Activated T-cell treated with anti-CD3 and anti-CD28 coated beads, Interleukin-2, amount 50 U/mL, for 24 hours (primary cell): Measurements from ENCODE around the gene FRMD1.

Experiments used
- DNase-seq: peaks from one replicate; pipeline ENCODE4 v3.0.0-alpha.2; 2020
- H3K27ac Mint-ChIP-seq: 2 replicates; pipeline ENCODE4 v1.8.0; 2020; ENCODE audit warnings: mild to moderate bottlenecking, mixed read lengths
- H3K27me3 Mint-ChIP-seq: 2 replicates; pipeline ENCODE4 v1.8.0; 2020; ENCODE audit warnings: mixed read lengths
- H3K36me3 Mint-ChIP-seq: 2 replicates; pipeline ENCODE4 v1.8.0; 2020; ENCODE audit warnings: low read depth, mixed read lengths
- H3K4me1 Mint-ChIP-seq: 2 replicates; pipeline ENCODE4 v1.8.0; 2020; ENCODE audit warnings: low read depth, mixed read lengths
- H3K4me3 Mint-ChIP-seq: 2 replicates; pipeline ENCODE4 v1.8.0; 2020; ENCODE audit warnings: mild to moderate bottlenecking, moderate library complexity, mixed read lengths
- H3K9me3 Mint-ChIP-seq: 2 replicates; pipeline ENCODE4 v1.8.0; 2020; ENCODE audit warnings: mixed read lengths

Gene FRMD1

DNA sequence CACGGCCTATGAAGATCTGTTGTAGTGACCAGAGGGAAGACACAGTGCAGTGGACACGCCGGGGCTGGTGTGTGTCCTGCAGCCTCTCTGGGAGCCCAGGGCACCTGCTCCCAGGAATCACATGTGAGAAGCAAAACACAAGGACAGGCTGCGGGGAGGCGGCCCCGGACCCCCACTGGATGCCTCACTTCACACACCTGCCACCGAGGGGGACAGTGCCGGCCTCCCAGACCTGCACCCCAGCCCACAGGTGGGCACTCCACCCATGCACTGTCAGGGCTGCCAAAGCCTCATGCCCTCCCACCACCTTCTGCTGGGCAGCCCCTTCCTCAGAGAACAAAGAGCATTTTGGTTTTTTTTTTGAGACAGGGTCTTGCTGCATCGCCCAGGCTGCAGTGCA, 27.4 kb downstream of the FRMD1 start:
- Mint-ChIP-seq H3K27me3 (no peaks in the 10 kb centered on the region), H3K27ac (no peak overlapping the region)
- no peak for DNase-seq

DNA sequence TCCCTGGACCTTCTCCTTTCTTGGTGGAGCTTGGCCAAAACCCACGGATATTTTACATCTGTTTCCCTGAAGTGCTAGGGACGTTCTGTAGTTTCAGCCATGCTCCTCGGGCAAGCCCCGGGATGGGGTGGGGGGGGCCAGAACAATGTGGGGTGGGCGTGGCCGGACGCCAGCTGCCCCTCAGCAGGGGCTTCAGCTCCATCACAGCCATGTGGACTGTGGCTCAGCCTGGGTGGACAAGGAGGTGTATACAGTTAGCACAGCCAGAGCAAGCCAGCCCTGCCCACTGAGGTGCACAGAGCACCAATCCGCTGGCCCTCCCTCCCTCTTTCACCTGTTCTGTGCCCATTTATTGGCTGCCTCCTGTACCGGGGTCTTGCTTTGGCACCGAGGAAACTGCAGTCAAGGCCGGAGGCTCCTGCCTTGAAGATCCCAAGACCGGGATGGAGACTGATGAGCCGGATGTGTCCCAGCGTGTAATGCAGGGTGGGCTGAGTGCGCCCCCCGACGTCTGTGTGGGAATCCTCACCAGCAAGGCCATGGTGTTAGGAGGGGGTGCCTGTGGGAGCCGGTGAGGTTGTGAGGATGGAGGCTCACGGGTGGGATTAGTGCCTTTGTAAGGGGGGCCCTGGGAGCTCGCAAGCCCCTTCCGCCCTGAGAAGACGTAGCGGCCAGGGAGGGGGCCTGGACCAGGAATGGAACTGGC, 28.0 kb downstream of the FRMD1 start:
- H3K4me3 Mint-ChIP-seq: no peak overlapping the region
- no peak overlapping the region for H3K27ac Mint-ChIP-seq
- DNase-seq: no peak
- H3K9me3 Mint-ChIP-seq: no peaks in the 10 kb centered on the region
- H3K27me3 Mint-ChIP-seq: no peaks in the 10 kb centered on the region
- no peaks in the 10 kb centered on the region for H3K4me1 Mint-ChIP-seq
- H3K36me3 Mint-ChIP-seq: no peaks in the 10 kb centered on the region

More for the DNA sequence above, 27.4 kb downstream of the FRMD1 start:
- Mint-ChIP-seq H3K4me3 (no peak overlapping the region), H3K4me1 (no peaks in the 10 kb centered on the region), H3K9me3 (no peaks in the 10 kb centered on the region), H3K36me3 (no peaks in the 10 kb centered on the region)

DNA sequence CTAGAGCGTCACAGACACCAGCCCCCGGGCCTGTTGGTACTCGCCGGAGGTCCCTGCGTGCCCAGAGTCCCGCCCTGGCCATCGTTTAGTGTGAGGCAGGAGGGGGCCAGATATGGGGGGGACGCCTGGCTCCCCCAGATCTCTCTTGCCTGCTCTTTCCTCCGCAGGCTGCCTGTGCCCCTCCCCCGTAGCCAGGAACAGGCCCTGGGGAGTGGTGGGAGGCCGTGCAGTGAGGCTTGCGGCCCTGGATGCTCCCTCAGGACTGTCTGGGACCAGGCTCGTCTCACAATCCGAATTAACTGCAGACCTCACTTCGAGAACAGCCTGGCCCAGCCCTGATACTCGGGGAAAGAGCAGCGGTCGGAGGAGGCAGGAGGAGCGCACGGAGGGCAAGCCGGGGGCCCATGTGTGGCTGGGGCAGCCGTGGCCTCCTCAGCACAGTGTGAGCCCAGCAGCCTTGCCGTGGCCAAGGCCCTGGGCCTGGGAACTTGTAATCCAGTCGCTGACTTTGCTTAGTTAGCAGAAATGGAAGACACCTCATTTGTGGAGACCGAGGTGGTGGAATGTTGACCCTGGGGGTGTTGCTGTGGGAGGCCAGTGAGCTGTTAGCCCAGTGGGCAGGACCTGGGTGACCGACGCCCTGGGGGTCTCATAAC, 28.7 kb downstream of the FRMD1 start:
- DNase-seq: no peak
- Mint-ChIP-seq H3K9me3 (no peaks in the 10 kb centered on the region), H3K4me1 (no peaks in the 10 kb centered on the region), H3K27me3 (no peaks in the 10 kb centered on the region), H3K27ac (no peak overlapping the region), H3K4me3 (no peak overlapping the region), H3K36me3 (no peaks in the 10 kb centered on the region)

DNA sequence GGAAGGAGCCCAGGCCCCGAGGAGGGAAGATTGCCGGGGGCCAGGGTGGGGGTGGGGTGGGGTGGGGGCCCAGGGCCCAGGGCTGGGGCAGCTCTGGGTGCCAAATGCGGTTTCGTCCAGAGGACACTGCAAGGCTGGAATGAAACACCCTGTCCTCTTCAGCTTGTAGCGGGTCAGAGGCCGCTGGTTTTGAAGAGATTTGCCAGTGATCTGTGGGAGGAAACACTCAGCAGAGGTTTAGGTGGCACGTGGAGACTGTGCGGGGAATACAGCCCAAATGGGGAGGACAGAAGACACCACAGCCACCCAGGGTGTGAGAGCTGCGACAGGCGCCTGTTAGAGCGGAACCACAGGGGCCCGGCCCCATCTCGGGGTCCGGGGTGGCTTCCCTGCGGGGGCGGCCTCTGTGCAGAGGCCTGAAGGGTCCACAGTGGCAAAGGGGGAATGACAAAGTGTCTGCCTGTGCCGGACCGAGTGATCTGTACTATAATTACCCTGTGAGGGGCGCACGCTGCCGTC, 29.2 kb downstream of the FRMD1 start:
- Mint-ChIP-seq H3K27me3 (no peaks in the 10 kb centered on the region), H3K36me3 (no peaks in the 10 kb centered on the region), H3K4me3 (no peak overlapping the region), H3K27ac (no peak overlapping the region), H3K9me3 (no peaks in the 10 kb centered on the region), H3K4me1 (no peaks in the 10 kb centered on the region)
- DNase-seq: no peak

DNA sequence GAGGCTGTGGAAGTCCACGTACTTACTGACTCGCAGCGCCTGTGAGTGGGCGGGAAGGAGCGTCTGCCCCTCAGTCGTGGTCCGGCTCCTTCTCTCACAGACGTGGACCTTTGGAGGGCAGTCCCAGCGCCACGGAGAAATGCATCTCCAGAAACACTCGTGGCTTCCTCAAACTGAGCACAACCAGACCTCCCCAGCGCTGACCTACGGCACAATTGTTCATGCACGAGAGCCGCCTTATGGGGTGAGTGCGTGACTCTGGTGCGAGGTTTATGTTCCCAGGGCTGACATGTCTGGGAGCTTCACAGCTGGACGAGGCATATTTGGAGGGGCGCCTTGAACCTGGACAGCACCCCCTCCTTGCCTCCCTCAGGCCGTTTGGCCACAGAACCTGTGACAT, 29.7 kb downstream of the FRMD1 start:
- Mint-ChIP-seq H3K4me1 (no peaks in the 10 kb centered on the region), H3K36me3 (no peaks in the 10 kb centered on the region), H3K27me3 (no peaks in the 10 kb centered on the region), H3K4me3 (no peak overlapping the region), H3K27ac (no peak overlapping the region), H3K9me3 (no peaks in the 10 kb centered on the region)
- DNase-seq: no peak

DNA sequence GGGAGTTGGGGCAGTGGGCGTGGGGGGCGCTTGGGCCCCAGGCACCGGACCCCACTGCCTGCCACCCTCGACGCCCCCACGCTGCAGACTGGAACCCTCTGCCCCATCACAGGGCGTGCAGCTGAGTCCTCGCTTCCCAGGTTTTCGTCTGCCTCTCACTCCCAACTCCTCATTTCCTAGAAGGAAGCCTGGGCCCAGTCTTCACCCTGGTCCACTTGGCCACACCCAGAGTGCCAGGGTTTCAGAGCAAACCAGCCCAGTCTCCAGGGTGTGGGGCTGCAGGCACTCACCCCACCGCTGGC, 30.3 kb downstream of the FRMD1 start:
- Mint-ChIP-seq H3K9me3 (no peaks in the 10 kb centered on the region), H3K4me3 (no peak overlapping the region), H3K4me1 (no peaks in the 10 kb centered on the region), H3K27me3 (no peaks in the 10 kb centered on the region), H3K36me3 (no peaks in the 10 kb centered on the region), H3K27ac (no peak overlapping the region)
- no peak for DNase-seq

DNA sequence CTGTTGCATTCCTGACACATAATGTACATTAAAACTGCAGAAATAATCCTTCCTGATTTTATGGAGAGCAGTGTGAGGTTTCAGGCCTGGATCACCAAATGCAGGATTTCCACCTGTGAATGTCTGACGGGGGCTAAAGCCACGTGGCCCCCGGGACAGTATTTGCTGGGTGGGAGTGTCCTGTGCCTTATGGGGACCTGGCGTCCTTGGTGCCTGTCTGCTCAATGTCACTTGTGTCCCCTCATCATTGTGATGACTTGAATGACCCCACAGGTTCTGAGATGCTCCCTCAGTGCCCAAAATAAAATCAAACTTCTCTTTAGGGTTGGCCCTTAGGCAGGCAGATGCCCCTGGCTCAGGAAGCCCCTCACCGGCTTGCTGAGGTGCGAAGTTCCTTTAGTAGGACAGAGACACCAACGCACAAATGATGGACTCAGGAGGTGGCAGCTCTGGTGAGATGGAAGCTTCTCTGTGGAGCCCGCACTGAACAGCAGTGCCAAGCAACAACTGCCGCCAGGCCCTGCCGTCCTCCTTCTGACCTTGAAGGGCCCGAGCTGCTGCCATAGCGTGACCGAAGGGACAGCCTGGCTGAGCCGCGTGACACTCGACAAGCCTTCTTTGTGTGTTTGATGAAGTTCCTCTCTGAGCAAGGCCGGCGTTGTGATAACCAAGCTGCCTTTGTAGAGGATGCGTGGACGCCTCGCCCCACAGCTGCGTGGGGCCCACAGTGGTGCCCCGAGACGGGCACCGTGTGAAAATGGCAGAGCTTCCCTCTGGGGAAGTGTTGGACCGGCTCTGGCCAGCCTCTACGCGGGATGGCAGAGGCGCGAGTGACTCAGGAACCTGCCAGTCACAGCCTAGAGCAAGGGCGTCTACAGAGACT, 30.9 kb downstream of the FRMD1 start:
- Mint-ChIP-seq H3K4me1 (no peaks in the 10 kb centered on the region), H3K27ac (no peak overlapping the region), H3K4me3 (no peak overlapping the region), H3K27me3 (no peaks in the 10 kb centered on the region), H3K36me3 (no peaks in the 10 kb centered on the region), H3K9me3 (no peaks in the 10 kb centered on the region)
- no peak for DNase-seq

DNA sequence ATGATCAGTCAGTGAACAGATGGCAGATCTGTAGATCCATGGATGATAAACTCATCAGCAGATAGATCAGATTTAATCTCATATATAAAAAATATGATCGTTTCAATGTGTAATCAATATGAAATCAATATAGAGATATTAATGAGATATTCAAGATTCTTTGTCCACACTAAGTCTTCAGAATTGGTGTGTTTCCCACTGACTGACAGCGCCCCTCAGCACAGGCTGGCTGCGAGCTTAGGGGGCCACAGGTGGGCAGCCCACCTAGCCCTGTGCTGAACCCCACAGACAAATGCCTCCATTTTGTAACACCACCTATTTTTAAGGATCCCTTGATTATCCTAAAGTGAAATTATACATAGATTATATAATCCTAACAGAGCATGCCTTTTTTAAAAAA, 32.3 kb downstream of the FRMD1 start:
- H3K4me3 Mint-ChIP-seq: no peak overlapping the region
- no peaks in the 10 kb centered on the region for H3K9me3 Mint-ChIP-seq
- H3K27ac Mint-ChIP-seq: no peak overlapping the region
- no peaks in the 10 kb centered on the region for H3K36me3 Mint-ChIP-seq
- H3K27me3 Mint-ChIP-seq: no peaks in the 10 kb centered on the region
- DNase-seq: no peak
- H3K4me1 Mint-ChIP-seq: no peaks in the 10 kb centered on the region

DNA sequence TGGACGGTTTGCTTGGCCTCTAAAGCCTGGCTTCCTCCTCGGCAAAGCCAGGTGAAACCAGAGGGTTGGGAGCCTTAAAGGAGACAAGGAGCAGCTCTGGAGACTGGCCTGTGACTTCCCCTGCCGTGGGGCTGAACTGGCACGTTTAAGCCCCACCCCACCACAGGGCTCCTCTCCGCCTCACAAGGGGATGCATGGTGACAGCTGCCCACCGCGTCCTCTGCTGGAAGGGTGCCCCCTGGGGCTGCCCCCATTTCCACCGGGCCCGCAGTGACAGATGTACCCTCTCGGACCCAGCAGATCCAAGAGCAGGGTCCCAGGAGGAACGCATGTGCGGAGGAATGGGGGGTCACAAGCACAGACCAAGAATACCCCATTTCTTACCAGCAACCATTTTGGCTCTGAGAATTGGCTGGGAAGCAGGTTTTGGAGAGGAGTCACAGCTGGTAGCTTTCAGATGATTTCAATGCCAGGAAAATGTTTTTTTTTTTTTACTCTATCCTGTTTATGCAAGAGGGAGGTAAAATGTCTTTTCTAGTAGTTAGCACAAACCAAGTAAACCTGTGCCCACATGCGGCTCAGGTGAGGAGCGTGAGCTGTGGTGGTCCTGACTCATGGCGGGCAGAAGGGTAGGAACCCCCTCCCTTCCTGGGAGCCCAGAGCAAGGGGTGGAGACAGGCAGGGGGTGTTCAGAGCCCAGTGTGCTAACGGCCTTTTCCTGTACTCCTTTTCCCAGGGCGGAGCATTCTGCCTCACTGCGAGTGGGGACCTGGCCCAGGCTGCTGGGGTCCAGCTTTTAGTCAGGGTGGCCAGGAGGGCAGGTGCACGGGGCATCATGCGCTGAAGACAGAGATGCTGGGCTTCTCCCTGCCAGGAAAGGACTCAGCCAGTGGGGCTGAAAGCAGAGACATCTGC, 33.0 kb downstream of the FRMD1 start:
- Mint-ChIP-seq H3K4me3 (no peak overlapping the region), H3K4me1 (no peaks in the 10 kb centered on the region), H3K27me3 (no peaks in the 10 kb centered on the region), H3K27ac (no peak overlapping the region), H3K9me3 (no peaks in the 10 kb centered on the region), H3K36me3 (no peaks in the 10 kb centered on the region)
- no peak for DNase-seq

DNA sequence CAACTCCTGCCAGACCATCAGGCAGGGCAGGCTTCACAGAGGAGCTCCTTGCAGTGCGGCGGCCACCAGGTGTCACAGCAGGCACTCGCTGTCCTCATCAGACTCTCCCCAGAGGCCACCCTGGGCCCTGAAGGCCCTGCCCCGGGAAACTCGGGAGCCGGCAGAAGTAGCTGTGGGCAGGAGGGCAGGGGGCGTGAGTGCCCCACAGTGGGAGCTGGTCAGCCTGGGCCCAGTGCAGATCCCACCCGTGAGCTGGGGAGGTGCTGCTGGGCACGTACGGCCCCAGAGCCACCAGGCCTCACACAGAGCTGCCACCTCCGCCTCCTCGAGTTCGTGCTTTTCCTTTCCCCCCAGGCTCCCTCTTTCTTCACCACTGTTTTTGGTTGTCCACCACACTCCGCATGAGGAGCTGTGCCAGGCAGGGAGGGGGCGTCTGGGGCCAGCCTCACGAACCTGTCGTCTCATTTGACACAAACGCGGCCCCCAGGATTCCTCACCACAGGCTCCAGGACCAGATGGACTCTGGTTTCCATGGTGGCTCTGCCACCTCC, 33.8 kb downstream of the FRMD1 start:
- Mint-ChIP-seq H3K4me3 (no peak overlapping the region), H3K27ac (no peak overlapping the region), H3K4me1 (no peaks in the 10 kb centered on the region), H3K27me3 (no peaks in the 10 kb centered on the region), H3K9me3 (peaks cover 2% of the 10 kb centered on the region), H3K36me3 (no peaks in the 10 kb centered on the region)
- DNase-seq: no peak

DNA sequence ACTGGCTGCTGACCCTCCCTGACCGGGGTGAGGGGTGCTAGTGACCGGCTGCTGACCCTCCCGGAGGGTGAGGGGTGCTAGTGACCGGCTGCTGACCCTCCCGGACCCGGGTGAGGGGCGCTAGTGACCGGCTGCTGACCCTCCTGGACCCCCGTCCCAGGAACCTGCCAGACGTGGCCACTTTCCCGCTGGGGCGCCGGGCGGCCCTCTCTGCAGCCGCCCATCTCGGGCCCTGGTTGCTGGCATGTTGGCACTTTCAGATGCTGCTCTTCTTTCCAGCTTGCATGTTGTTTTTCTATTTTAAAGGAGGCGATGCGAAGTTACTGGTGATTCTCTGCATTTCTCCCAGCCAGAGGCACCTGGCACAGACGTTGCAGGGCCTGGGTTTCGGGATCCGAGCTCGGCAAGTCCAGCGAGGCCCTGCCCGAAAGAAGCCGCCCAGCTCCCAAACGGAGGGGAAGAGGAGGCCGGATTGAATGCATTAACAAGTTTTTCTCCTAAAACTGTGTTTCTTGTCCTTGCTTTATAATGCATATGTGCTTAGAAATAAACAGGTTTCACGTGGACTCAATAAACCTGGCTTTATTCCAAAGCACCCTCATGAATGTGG, 34.4 kb downstream of the FRMD1 start:
- Mint-ChIP-seq H3K9me3 (peaks cover 7% of the 10 kb centered on the region), H3K27ac (no peak overlapping the region), H3K36me3 (peaks cover under 1% of the 10 kb centered on the region), H3K27me3 (no peaks in the 10 kb centered on the region), H3K4me3 (no peak overlapping the region), H3K4me1 (no peaks in the 10 kb centered on the region)
- DNase-seq: no peak

DNA sequence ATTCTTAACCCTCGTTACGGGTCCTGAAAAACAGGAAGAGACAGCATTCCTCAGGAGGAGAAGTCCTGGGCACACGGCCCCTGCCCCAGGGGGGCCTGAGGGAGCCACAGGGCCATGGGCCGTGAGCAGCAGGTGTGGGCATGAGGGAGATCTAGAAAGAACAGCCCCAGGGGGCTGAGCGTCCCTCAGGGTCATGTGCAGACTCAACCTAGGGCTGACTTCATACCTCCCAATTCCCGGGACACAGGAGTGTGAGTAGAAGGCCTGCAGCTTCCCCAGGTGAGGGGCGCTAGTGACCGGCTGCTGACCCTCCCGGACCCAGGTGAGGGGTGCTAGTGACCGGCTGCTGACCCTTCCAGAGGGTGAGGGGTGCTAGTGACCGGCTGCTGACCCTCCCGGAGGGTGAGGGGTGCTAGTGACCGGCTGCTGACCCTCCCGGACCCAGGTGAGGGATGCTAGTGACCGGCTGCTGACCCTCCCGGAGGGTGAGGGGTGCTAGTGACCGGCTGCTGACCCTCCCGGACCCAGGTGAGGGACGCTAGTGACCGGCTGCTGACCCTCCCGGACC, 35.1 kb downstream of the FRMD1 start:
- Mint-ChIP-seq H3K27ac (no peak overlapping the region), H3K4me1 (no peaks in the 10 kb centered on the region), H3K4me3 (no peak overlapping the region), H3K36me3 (peaks cover 2% of the 10 kb centered on the region), H3K27me3 (no peaks in the 10 kb centered on the region), H3K9me3 (peaks cover 11% of the 10 kb centered on the region)
- DNase-seq: no peak

DNA sequence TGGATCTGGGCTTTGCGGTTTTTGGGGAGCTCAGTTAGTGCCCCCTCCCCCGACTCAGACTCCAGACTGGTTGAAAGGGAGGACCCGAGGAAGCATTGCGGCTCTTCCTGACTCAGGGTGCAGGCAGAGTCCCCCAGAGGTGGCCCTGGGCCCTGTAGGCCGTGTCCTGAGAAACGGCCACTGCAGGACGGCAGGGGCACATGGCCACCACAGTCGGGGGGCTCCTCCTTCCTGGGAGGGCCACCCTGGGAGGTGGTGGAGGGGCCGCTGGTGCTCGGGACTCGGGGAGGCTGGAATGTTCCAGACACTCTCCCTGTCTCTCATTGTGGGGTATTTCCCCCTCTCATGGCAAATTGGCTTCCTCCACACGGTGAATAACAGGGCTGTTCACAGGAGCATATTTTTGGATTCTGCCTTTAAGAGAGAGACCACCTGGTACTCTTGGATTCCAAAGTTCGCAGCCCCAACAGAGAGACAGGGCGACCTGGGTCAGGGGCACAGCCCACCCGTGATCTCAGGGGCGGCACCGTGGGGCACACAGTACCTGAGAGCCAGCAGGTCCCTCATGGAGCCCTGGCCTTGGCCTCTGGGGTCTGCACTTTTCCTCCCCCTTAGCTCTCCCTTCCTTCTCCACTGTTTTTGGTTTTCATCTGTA, 35.7 kb downstream of the FRMD1 start:
- H3K27me3 Mint-ChIP-seq: peaks cover 2% of the 10 kb centered on the region
- no peaks in the 10 kb centered on the region for H3K4me1 Mint-ChIP-seq

More for the DNA sequence above, 35.7 kb downstream of the FRMD1 start:
- Mint-ChIP-seq H3K36me3 (peaks cover 4% of the 10 kb centered on the region), H3K9me3 (peaks cover 16% of the 10 kb centered on the region), H3K27ac (no peak overlapping the region), H3K4me3 (no peak overlapping the region)
- no peak for DNase-seq
